OCI-LY1 (cell line): ENCODE results near the gene NDUFS7.

Experiments used
- H2AFZ ChIP-seq: fragments of 200-600 bp; sonication (generic), shearing (Covaris generic); 2 replicates; pipeline ENCODE4 v1.6.0; 2014; ENCODE audit warnings: antibody characterized with exemption, mild to moderate bottlenecking, low read length
- H3F3A ChIP-seq: fragments of 200-600 bp; sonication (generic), shearing (Covaris generic); 2 replicates; pipeline ENCODE4 v1.6.0; 2014; ENCODE audit warnings: mild to moderate bottlenecking, antibody characterized with exemption, low read length, moderate library complexity; ENCODE audit not compliant: insufficient read depth
- H3K27ac ChIP-seq: fragments of 200-600 bp; sonication (generic); 2 replicates; pipeline ENCODE4 v1.5.1; 2014; ENCODE audit warnings: low read length, mixed run types, mild to moderate bottlenecking, low read depth; ENCODE audit not compliant: poor library complexity, severe bottlenecking
- H3K27me3 ChIP-seq: fragments of 200-600 bp; sonication (generic); 2 replicates; pipeline ENCODE4 v1.6.0; 2014; ENCODE audit warnings: antibody characterized with exemption, mild to moderate bottlenecking, low read length, moderate library complexity; ENCODE audit not compliant: insufficient read depth
- H3K36me3 ChIP-seq: fragments of 200-600 bp; sonication (generic); 2 replicates; pipeline ENCODE4 v1.6.1; 2014; ENCODE audit warnings: mild to moderate bottlenecking, antibody characterized with exemption, low read length, moderate library complexity, mixed read lengths; ENCODE audit not compliant: insufficient read depth
- H3K4me1 ChIP-seq: fragments of 200-600 bp; sonication (generic); 2 replicates; pipeline ENCODE4 v1.5.1; 2014; ENCODE audit warnings: mild to moderate bottlenecking, low read length, moderate library complexity; ENCODE audit not compliant: insufficient read depth, severe bottlenecking
- H3K4me2 ChIP-seq: fragments of 200-600 bp; sonication (generic), shearing (Covaris generic); 2 replicates; pipeline ENCODE4 v1.6.1; 2014; ENCODE audit warnings: low read length
- H3K4me3 ChIP-seq: fragments of 200-600 bp; sonication (generic); 2 replicates; pipeline ENCODE4 v1.5.1; 2014; ENCODE audit warnings: low read length, low read depth, mild to moderate bottlenecking, mixed read lengths; ENCODE audit not compliant: poor library complexity, severe bottlenecking
- H3K79me2 ChIP-seq: fragments of 200-600 bp; shearing (Covaris generic); 2 replicates; pipeline ENCODE4 v1.6.1; 2016; ENCODE audit warnings: mixed run types, low read length, mixed read lengths; ENCODE audit not compliant: insufficient read depth
- H3K9ac ChIP-seq: fragments of 200-600 bp; sonication (generic), shearing (Covaris generic); 2 replicates; pipeline ENCODE4 v1.6.1; 2014; ENCODE audit warnings: mild to moderate bottlenecking, low read length, mixed read lengths
- H3K9me2 ChIP-seq: fragments of 200-600 bp; sonication (generic), shearing (Covaris generic); 2 replicates; pipeline ENCODE4 v1.6.1; 2014; ENCODE audit warnings: low read depth, mild to moderate bottlenecking, low read length, mixed read lengths
- H3K9me3 ChIP-seq: fragments of 200-600 bp; shearing (Covaris generic); 2 replicates; pipeline ENCODE4 v1.6.1; 2014; ENCODE audit warnings: low read length, mixed read lengths
- H4K20me1 ChIP-seq: fragments of 200-600 bp; sonication (generic), shearing (Covaris generic); 2 replicates; pipeline ENCODE4 v1.6.0; 2016; ENCODE audit warnings: mild to moderate bottlenecking, low read length; ENCODE audit not compliant: insufficient read depth
- EZH2 ChIP-seq: fragments of 200-600 bp; sonication (generic), shearing (Covaris generic); IDR thresholded peaks from 2 replicates; pipeline ENCODE4 v1.8.0; 2017; ENCODE audit warnings: borderline replicate concordance, mixed run types, mild to moderate bottlenecking, antibody characterized with exemption, low read length, moderate library complexity, mixed read lengths
- TF ChIP-seq, protein P1 (sequence below): fragments of 200-600 bp; sonication (generic), shearing (Covaris generic); IDR thresholded peaks from 2 replicates; pipeline ENCODE4 v1.5.1; 2017; ENCODE audit warnings: mild to moderate bottlenecking, antibody characterized with exemption, low read length, moderate library complexity, mixed read lengths

The NDUFS7 gene

GRCh38 chr19:1373534-1374249, 10.0 kb upstream of the NDUFS7 start:
- H2AFZ ChIP-seq: no peak overlapping the region

GRCh38 chr19:1374250-1374577, 9.5 kb upstream of the NDUFS7 start:
- H3K79me2 ChIP-seq: no peaks in the 10 kb centered on the region
- H3K27me3 ChIP-seq: no peaks in the 10 kb centered on the region
- no peaks in the 10 kb centered on the region for H3K9me2 ChIP-seq
- peaks cover 66% of the 10 kb centered on the region for H3K36me3 ChIP-seq
- H3K27ac ChIP-seq: no peak overlapping the region
- no peak overlapping the region for H3K9ac ChIP-seq
- H3K4me3 ChIP-seq: no peak overlapping the region
- H2AFZ ChIP-seq: no peak overlapping the region
- no peak overlapping the region for H3K4me2 ChIP-seq
- no peaks in the 10 kb centered on the region for H3K9me3 ChIP-seq
- H4K20me1 ChIP-seq: no peaks in the 10 kb centered on the region
- H3K4me1 ChIP-seq: peaks cover 10% of the 10 kb centered on the region
- H3F3A ChIP-seq: no peaks in the 10 kb centered on the region; the same call in 1 of the 2 replicates
- TF ChIP-seq EZH2: no peak

More at GRCh38 chr19:1373534-1374249, 10.0 kb upstream of the NDUFS7 start:
- Histone ChIP-seq H4K20me1 (no peaks in the 10 kb centered on the region), H3K4me3 (no peak overlapping the region), H3K9ac (no peak overlapping the region), H3K4me1 (peaks cover 10% of the 10 kb centered on the region), H3F3A (no peaks in the 10 kb centered on the region; the same call in 1 of the 2 replicates), H3K4me2 (no peak overlapping the region), H3K36me3 (peaks cover 70% of the 10 kb centered on the region), H3K9me3 (no peaks in the 10 kb centered on the region), H3K79me2 (no peaks in the 10 kb centered on the region), H3K27ac (no peak overlapping the region), H3K27me3 (no peaks in the 10 kb centered on the region), H3K9me2 (no peaks in the 10 kb centered on the region)
- TF ChIP-seq, protein P1, sequence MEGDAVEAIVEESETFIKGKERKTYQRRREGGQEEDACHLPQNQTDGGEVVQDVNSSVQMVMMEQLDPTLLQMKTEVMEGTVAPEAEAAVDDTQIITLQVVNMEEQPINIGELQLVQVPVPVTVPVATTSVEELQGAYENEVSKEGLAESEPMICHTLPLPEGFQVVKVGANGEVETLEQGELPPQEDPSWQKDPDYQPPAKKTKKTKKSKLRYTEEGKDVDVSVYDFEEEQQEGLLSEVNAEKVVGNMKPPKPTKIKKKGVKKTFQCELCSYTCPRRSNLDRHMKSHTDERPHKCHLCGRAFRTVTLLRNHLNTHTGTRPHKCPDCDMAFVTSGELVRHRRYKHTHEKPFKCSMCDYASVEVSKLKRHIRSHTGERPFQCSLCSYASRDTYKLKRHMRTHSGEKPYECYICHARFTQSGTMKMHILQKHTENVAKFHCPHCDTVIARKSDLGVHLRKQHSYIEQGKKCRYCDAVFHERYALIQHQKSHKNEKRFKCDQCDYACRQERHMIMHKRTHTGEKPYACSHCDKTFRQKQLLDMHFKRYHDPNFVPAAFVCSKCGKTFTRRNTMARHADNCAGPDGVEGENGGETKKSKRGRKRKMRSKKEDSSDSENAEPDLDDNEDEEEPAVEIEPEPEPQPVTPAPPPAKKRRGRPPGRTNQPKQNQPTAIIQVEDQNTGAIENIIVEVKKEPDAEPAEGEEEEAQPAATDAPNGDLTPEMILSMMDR: no peak
- TF ChIP-seq EZH2: no peak

- H3K4me3 ChIP-seq: no peak overlapping the region
- no peak overlapping the region for H2AFZ ChIP-seq
- H3K27ac ChIP-seq: no peak overlapping the region
- H3K36me3 ChIP-seq: peaks cover 45% of the 10 kb centered on the region
- no peaks in the 10 kb centered on the region for H4K20me1 ChIP-seq
- H3K9ac ChIP-seq: no peak overlapping the region
- H3K4me1 ChIP-seq: no peaks in the 10 kb centered on the region
- no peaks in the 10 kb centered on the region for H3K27me3 ChIP-seq
- H3K4me2 ChIP-seq: no peak overlapping the region
- no peaks in the 10 kb centered on the region for H3K79me2 ChIP-seq
- H3K9me3 ChIP-seq: no peaks in the 10 kb centered on the region
- no peaks in the 10 kb centered on the region; the same call in 1 of the 2 replicates for H3F3A ChIP-seq
- TF ChIP-seq, protein P1: no peak
- TF ChIP-seq EZH2: no peak
- H3K9me2 ChIP-seq: no peaks in the 10 kb centered on the region
Measured at GRCh38 chr19:1376415-1376805, 7.3 kb upstream of the NDUFS7 start.
